Right renal pelvis (tissue), 4 donors: ENCODE data around the gene EVA1C. TPM values are rescaled to one million over a fixed set of nuclear protein-coding genes. Genes with fewer than 3 reads are reported as not detected.
"Not testable (repeated sequence)": the region's sequence is repeated elsewhere in the genome, so short reads cannot be mapped to it uniquely, and the experiment has no call there.

Source experiments
- DNase-seq, 4 donors: peaks; one replicate each; pipeline ENCODE4 v3.0.0-alpha.2; 2013; ENCODE audit warnings: low read depth in 4 of 4, low spot score in 3 of 4, missing footprints in 1 of 4
- polyA plus RNA-seq, 4 donors: library from polyadenylated mRNA; unstranded; fragments of 120-200 nt; gene quantifications; one replicate each; pipeline ENCODE4 v1.2.1, GENCODE V29; 2013; ENCODE audit not compliant: insufficient read length in 4 of 4

The EVA1C gene
- polyA plus RNA-seq, 4 donors: 2.6 to 3.5 (median 3.1) TPM

DNA sequence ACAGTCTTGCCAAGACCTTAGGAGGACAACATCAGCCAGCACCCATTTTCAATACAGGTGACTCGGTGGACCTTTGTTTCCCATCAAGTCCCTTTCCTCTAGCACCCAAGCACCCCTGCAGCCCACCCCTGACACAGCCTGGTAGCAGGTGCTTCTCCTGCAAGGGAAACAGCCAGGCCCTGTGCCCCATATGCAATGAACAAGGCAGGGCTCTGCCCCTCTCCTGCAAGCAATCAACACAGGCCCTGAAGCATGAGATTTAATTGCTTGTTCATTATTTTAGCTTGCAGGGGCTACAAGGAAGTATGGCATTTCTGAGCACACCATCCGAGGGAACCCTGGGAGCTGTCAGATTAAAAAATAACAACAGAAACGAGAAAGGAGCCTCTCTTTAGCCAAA is 137.4 kb downstream of the EVA1C start:
- no peak for DNase-seq

- no peak for DNase-seq
Observed at GRCh38 chr21:32554832-32555638, 142.5 kb downstream of the EVA1C start.

- no peak for DNase-seq
Observed at GRCh38 chr21:32558106-32558505, 145.6 kb downstream of the EVA1C start.

- no peak for DNase-seq
Observed at GRCh38 chr21:32559006-32559610, 146.6 kb downstream of the EVA1C start.

- DNase-seq: no peak
Observed at GRCh38 chr21:32560896-32561295, 148.4 kb downstream of the EVA1C start.

- DNase-seq: not testable (repeated sequence)
Observed at GRCh38 chr21:32561476-32561875, 149.0 kb downstream of the EVA1C start.

- DNase-seq: no peak
Observed at GRCh38 chr21:32562426-32562825, 149.9 kb downstream of the EVA1C start.

DNA sequence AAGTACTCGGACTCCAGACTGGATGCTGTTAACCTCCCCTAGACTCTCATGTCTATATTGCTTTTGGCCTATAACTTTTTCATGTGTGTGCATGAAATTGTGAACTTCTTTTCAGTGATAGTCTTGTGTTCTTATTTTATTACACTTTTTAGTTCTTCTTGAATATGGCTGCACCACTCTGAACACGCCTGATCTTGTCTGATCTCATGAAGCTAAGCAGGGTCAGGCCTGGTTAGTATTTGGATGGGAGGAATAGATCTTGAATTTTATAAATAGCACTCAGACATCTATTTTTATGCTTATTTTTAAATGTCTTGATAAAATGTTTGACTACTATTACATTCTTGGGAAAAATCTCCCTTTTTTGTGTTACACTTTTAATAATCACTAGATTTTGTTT is 150.4 kb downstream of the EVA1C start:
- no peak for DNase-seq

Other genes with a start within 250 kb of the EVA1C start
- 10 to 100 TPM; 23.7 to 26.7 (median 25.3) TPM for gene MIS18A, start 133.7 kb upstream of the EVA1C start, polyA plus RNA-seq
- under 1 TPM in 1 of 4 donors, not detected in 3; 0.39 TPM for gene MRAP, start 113.9 kb upstream of the EVA1C start, polyA plus RNA-seq
- gene URB1, start 19.7 kb upstream of the EVA1C start, polyA plus RNA-seq: 10 to 100 TPM; 10.6 to 13.6 (median 10.9) TPM
- gene TCP10L, start 172.8 kb downstream of the EVA1C start, polyA plus RNA-seq: 1 to 10 TPM; 1.7 to 2.3 (median 2.1) TPM
- gene CFAP298, start 199.7 kb downstream of the EVA1C start, polyA plus RNA-seq: 10 to 100 TPM; 70.5 to 72.6 (median 71.4) TPM